Activated CD4-positive, alpha-beta T cell treated with anti-CD3 and anti-CD28 coated beads, Interleukin-2, amount 50 U/mL, for 48 hours (primary cell): Measurements from ENCODE around the gene LRRC47.

Experiments
- DNase-seq, 2 experiments: peaks; one replicate each; pipeline ENCODE4 v3.0.0-alpha.2; 2020

LRRC47 gene

DNA sequence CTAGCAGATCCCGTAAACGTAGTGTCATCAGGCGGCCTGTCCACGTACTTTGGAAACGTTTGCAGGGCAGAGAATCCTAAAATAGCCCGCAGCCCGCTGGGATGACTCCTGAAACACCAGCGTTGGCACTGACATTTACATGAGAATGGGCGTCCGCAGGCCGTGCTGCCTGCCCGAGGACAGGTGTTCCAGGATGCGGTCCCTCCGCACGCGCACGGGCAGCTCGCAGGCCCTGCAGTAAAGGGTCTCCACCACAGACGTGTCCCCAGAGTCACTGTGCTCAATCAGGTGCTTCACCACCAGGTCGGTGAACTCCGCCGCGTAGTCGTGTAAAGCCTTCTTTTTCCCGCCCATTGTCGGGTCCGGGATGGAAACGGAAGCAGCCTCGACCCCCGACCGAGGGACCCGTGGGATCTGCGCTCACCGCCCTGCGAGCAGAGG is 49.9 kb downstream of the LRRC47 start:
- DNase-seq = no peak

DNA sequence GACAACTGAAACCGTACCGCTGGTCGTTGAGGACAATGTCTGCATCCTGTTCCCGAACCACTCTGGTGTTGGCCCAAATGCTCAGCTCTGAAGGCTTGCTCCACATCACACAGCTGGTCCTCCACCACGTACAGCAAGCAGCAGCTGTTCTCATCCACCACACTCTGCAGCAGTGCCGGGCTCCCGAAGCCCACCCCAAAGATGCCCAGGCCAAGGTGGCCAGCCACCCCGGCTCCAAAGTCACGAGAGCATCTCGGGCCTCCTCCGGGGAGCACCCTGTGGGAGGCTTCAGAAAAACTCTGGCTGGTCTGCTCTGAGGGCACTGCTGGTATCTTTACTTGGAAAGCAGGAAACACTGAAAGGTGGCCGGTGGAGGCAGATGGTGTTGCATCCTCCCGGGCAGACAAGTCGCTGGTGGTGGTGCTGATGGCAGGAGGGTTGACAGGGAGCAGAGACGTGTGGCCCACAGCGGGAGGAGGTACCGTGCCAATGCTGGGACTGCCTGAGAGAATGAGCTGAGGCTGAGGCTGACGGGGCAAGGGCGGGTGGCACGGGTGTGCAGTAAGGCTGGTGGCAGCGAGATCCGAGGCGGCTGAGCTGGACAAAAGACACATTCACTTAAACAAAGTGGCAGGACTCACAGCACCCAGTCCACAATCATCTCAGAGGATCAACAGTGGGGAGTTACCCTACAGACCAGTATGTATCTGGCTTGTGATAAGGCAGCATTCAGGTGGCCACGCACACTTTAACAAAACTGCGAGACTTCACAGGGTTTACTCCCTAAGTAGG is 50.5 kb downstream of the LRRC47 start:
- no peak for DNase-seq

DNA sequence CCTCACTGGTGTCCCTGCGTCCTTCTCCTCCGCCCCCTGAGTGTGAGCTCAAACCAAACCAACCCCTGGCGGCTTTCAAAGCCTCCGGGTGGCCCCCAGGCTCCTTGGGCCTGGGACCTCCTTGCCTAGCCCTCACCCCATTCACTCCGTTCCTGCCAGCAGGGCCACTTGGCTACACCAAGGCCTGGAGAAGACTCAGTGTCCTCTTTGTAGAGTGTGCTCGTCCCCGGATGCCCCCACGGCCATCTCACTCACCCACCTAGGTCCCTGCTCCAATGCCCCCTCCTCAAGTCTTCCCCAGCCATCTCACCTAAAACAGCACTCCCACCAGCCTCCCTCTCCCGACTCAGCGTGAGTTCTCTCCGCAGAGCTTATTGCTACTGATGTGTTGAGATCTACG is 51.2 kb downstream of the LRRC47 start:
- DNase-seq = no peak

DNA sequence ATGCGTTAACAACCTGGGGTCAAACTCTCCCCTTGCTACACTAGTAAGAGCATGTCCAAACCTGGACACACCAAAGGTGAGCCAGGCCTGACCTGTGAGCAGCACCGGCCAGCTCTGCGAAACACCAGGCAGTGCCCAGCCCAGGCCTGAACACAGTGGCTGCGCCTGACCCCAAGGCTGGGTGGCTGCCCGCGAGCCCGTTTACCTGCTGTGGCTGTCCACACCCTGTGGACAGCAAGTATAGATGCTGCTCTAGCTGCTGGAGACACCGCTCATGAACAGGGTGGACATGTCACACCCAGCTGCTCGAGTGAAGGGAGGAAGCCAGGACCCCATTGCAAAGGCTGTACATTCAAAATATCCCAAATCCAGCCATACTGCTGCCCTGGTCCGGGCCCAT is 51.7 kb downstream of the LRRC47 start:
- DNase-seq = no peak

DNA sequence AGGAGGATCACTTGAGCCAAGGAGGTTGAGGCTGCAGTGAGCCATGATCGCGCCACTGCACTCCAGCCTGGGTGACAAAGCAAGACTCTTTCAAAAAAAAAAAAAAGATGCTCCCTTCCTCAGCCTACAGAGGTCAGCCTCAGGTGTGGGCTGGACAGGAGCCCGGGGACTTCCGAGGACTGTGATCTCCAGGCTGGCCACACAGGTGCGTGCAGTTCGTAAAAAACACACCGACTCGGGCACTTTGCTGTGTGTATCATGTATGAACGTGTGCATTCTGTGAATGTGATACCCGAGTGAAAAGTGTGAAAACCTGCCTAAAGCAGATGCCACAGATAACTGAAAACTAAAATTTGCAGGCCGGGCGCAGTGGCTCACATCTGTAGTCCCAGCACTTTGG is 52.5 kb downstream of the LRRC47 start:
- no peak for DNase-seq

DNA sequence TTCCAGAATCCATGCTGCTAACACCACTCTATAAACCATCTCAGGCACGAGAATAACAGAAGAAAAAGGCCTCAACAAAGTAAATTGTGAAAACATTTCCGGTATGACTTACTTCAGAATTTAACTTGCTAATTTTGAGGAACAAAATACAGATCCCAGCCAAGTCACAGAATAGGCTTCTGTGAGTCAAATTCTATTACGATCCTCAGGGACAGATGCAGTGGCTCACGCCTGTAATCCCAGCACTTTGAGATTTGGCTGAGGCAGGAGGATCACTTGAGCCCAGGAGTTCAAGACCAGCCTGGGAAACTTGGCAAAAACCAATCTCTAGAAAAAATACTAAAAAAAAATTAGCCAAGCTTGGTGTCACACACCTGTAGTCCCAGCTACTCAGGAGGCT is 52.9 kb downstream of the LRRC47 start:
- DNase-seq = no peak

DNA sequence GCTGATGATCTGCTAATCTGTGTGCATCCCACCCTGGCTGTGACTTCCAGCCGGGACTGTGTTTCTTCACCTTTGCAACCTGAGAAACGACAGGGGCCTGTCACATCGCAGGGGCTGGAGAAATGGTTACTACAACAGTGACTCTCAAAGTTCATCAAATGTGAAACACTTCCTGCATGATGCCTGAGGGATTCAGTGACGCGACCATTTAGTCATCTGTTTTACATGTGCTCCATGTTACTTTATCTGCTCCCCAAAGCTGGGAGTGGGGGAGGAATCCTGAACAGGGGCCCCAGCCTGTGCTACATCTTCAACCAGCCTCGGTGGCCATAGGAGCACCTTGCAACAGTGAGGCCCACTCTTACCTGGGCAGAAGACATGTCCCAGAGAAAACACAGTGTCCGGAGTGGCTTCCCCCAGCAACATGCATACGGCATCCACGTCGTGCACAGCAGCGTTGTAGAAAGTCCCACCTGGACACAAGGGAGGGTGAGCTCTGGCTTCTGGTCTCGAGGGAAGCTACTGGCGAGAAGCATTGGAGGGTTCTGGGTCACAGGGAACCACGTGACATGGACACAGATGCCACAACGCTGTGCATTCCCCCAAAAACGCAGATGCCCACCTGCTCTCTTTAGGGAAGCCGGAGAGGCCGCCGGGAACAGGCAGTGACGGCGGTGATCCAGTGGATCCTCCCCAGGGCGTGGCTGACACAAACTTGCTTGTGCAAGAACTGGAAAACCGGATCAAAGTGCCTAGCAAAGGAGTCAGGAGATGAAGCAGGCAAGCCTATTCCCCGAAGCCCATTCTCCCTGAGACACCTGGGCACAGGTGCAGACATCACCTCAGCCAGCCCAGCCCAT is 53.6 kb downstream of the LRRC47 start:
- DNase-seq = no peak

DNA sequence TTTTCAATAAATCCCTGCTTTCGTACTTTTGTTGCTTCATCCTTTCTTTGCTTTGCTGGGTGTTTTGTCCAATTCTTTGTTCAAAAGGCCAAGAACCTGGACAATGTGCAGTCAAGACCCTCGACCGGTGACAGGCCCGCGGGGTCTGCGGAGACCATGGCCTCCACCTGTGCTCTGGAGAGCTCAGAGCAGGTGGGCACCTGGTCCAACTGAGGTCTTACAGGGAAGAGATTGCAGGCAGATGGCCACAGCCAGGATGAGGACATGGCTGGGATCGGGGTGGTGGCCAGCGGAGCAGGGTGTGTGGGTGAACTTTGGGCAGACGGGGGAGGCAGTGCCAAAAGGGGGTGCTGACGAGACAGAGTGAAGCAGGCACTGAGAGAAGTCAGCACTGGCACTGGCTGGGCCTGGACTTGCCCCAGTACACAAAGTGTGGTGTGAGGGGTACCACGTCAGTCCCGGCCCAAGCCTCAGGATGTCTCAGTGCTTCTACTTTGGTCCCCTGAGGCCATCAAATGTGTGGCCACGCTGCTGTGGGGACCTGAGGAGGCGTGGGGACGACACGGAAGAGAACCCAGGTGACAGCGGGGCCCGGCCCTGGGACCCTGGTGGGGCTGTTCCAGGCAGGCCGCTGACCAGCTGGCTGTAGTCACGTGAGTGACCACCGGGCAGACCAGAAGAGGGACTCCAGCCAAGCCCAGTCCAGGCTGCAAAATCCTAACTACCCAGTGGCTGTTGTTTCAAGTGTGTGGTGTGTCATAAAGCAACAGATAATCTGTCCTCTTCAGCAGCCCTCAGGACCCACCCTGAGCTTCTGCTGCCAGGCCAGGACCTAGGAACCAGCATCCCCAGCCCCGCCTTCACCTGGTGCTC is 54.5 kb downstream of the LRRC47 start:
- DNase-seq = no peak

DNA sequence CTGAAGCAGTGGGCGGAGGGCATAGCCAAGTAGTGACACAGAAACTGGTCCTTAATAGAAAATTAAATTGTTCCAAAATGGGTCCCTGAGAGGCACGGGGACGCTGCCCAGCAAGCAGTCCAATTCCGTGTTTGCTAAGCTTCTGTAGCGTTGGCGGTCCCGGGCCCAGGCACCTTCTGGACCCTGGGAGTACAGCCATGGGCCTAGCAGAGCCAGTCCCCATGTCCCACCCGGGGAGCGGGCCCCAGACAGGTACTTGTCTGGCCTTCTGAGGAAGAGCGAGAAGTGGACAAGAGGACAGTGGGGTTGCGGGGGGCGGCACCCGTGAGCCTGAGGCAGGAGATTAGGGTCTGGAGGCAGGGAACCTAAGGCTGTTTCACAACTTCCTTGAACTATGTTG is 55.5 kb downstream of the LRRC47 start:
- DNase-seq = no peak

DNA sequence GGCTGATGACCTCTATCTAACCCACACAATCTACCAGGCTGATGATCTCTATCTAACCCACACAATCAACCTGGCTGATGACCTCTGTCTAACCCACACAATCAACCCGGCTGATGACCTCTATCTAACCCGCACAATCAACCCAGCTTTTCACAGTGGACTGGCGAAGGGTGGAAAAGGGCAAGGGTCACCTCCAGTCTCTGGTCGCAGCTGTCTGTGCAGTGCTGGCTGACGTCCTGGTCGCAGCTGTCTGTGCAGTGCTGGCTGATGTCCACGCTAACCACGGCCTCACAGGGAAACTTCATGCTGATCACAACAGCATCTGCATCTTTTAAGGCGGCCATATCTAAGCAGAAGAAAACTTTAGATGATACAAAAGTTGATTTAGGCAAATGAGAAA is 56.3 kb downstream of the LRRC47 start:
- no peak for DNase-seq

DNA sequence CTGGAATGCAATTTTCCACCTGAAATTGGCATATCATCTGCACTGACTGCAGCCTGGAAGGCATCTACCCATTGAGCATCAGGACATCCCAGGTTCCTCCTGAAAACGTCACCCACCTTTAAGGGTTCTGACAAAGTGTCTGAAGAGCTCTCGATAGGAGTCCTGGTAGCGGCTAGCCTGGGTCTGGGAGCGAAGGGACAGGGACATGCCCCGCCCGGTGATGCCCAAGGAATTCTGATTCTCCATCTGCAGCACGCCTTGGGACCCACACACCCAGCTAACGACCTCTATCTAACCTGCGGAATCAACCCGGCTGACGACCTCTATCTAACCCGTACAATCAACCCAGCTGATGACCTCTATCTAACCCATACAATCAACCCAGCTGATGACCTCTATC is 57.4 kb downstream of the LRRC47 start:
- no peak for DNase-seq

DNA sequence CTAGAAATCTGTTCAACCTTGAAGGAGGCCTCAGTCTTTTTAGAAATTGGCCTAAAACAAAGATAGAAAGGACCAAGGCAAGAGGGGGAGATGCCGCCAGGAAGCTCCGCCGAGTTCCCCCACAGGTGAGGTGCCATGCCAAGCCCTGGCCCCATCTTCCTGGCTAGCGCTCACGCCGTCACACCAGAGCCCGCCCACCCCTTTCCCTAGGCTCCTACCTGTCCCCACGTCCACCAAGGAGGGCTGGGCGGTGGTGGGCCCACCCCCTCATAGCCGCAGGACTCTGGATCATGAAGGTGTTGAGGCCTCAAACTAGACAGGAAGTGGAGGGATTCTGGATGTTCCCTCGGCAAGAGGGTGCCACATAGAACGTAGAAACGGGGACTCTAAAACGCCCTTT is 59.6 kb downstream of the LRRC47 start:
- DNase-seq = no peak

DNA sequence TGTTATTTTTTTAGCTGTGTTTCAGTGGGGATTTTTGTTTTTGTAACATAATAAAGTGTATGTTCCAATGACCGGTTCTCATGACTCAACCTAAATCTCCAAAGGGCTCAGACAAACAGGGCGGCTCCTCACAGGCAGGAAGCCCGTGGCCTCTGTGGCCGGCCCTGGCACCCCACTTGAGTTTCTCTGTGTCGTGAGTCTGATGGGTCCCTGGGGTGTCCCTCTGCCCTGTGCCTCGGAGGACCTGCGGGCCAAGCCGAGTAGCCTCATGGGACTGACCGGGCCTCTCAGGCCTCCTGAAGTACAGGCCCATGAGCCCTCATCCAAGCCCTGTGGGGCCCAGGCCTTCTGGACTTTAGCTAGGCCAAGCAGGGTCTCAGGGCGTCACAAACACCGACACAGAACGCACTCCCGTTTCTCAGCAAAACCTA is 60.2 kb downstream of the LRRC47 start:
- no peak for DNase-seq

DNA sequence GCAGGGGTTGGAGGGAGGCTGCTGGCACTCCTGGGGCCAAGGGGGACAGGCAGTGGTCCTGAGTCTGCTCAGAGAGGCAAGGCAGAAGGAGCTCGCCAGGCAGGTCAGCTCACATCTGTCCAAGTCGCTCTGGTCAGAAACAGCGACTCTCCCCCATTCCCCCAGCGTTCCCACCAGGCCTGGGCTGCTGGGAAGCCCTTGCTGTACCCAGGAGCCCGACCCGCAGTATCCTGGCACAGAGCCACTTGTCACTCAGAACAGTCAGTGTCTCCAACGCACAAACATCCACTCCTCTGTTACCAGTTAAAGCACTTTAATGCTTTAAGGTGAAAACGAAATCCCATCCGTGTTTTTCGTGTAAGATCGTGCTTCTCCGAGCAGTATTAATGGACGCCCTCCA is 60.6 kb downstream of the LRRC47 start:
- no peak for DNase-seq

DNA sequence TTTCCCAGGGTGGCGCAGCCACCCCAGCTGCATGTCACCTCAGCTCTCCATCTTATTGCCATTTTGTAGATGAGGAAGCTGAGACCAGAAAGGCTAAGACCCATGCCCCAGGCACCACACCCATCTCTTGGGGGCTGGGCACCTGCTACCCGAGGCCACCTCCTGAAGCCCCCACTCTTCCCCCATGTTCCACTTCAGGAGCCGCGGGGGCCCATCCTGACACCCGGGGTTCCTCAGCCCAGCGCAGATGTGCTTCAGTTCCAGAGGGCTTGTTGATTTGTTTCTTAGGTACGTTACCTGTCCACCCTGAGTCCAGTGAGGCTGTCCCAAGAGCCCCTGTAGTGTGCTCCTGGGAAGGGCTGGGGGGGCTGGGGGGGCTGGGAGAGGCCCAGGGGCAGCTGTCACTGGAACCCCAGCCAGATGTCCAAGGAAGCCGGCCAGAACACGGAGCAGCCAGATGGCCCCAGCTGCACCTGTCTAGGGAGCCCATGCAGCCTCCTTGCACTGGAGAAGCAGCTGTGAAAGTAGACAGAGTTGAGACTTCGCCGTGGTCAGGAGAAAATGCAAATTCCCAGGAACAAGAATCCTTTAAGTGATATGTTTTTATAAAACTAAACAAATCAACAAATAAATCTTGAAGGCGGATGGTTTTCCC is 61.1 kb downstream of the LRRC47 start:
- no peak for DNase-seq

DNA sequence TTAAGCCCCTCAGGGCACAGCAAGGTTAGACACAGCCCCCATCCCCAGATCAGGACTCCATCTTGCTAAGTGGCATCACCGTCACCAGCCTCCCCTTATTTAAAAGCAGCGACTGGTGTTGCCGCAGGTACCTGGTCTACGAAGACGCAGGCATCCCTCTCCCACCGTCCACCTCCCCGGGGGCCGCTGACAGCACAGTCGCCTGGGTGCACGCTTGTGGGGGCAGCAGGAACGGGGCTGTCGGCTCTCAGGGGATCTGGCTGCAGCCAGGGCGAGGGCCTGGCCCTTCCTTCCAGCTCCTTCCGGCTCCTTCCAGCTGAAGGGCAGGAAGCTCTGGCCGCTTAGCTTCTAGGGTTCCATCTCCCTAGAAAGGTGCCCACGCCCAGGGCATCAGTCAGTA is 61.7 kb downstream of the LRRC47 start:
- no peak for DNase-seq

DNA sequence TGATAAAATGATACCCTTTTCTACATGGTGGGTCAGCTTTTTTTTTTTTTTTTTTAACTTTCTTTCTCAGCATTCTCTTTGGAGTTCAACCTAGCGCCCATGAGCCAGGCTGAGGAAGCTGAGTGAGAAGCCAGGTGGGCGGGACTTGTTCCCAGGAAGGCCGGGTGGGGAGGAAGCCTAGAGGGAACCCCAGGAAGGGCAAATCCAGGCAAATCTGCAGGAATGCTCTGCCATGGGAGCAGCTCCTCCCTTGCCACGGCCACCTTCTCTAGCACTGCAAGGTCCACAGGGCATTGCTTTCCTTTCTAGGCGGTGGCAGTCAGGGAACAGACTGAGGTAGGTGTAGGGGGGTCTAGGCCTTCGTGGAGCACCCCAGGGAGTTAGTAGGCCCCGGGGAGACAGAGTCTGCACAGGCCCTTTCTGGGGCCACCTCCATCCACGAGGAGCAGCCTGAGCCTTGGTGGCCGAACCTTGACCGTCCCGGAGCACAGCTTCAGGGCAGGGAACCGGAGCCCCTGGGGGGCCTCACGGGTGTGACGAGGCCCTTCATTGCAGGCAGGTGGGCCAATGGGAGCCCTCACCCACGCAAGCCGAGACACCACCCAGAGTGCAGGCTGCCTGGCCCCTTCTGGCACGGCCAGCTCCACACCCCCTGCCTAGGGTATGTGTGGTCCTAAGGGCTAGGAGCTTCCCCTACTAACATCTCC is 62.3 kb downstream of the LRRC47 start:
- no peak for DNase-seq

DNA sequence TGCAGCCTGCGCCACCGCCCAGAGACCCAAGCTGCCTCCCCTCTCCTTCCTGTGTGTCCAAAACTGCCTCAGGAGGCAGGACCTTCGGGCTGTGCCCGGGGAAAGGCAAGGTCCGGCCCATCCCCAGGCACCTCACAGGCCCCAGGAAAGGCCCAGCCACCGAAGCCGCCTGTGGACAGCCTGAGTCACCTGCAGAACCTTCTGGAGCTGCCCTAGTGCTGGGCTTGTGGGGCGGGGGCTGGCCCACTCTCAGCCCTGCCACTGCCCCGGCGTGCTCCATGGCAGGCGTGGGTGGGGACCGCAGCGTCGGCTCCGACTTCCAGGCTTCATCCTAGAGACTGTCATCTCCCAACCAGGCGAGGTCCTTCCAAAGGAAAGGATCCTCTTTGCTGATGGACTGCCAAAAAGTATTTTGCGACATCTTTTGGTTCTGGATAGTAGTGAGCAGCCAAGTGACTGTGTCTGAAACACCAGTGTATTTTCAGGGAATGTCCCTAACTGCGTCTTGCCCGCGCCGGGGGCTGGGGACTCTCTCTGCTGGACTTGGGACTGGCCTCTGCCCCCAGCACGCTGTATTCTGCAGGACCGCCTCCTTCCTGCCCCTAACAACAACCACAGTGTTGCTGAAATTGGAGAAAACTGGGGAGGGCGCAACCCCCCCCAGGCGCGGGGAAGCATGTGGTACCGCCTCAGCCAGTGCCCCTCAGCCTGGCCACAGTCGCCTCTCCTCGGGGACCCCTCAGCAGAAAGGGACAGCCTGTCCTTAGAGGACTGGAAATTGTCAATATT is 63.0 kb downstream of the LRRC47 start:
- no peak for DNase-seq

DNA sequence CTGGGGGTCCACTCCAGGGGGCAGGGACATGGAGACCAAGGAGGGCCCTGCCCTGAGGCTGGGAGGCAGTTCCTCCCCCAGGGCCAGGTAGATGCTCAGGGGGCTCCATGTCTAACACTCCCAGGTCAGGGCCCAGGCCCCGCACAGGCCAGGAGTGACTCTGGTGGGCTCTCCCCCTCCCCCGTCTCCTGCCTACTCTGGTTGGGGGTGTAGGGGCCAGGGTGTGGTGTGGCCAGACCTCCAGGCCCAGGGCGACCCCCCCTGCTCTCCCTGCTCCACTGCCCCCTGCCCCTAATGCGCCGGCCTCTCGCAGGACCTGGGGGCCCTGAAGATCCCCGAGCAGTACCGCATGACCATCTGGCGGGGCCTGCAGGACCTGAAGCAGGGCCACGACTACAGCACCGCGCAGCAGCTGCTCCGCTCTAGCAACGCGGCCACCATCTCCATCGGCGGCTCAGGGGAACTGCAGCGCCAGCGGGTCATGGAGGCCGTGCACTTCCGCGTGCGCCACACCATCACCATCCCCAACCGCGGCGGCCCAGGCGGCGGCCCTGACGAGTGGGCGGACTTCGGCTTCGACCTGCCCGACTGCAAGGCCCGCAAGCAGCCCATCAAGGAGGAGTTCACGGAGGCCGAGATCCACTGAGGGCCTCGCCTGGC is 63.7 kb downstream of the LRRC47 start:
- DNase-seq = no peak

DNA sequence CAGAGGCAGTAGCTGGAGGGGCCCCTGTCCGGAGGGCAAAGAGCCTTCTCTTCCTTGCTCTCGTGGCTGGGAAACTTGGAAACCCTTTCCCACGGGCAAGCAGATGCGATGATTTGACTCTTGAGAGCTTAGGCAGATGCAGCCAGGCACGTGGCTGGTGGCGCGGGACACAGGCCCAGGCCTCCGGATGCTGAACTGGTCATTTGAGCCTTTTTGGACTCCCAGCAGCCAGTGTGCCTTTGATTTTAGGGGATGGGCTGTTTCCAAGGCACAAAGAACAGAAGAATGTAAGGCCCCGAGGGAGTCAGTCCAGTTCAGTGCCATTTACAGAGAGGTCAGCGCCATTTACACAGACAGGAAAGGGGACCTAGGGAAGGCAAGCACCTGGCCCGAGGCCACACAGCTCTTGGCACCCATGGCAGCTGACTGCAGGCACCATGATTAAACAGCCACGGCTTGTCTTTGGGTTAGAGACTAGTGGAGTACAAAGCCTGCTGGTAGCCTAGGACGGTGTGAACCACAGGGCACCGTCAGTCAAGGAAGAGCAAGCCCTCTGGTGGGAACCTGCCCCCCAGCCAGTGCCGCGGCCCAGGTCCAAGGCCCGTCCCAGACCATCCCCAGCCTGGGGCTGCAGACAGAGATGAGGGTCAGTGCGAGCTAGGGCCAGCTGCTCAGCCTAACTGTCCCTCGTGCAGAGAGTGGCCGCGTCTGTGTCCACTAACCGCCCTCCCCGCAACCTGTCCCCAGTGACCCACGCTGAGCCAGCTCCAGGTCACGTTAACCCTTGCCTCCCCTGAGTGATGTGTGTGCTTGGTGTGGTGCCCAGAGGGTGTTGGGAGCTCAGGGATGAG is 64.5 kb downstream of the LRRC47 start:
- DNase-seq = no peak
